Fibroblast of lung (primary cell): Measurements from ENCODE around the gene SPATA19.

Experiments used
- EZH2 ChIP-seq: IDR thresholded peaks from 2 replicates; pipeline ENCODE4 v1.5.1; 2012; ENCODE audit warnings: low read length, control low read depth, mild to moderate bottlenecking; ENCODE audit errors: missing control alignments
- TF ChIP-seq, protein P1 (sequence below), 2 donors: IDR thresholded peaks in 1 of 2; conservative IDR thresholded peaks in 1 of 2; 1 replicate in 1 of 2; 2 replicates in 1 of 2; pipeline ENCODE4 v1.5.1; 2011 to 2012; ENCODE audit warnings: low read length in 2 of 2, control low read depth in 1 of 2, inconsistent platforms in 1 of 2, low read depth in 1 of 2, mild to moderate bottlenecking in 1 of 2

GRCh38 chr11:133814588-133815100 lies 30.7 kb downstream of the SPATA19 start:
- TF ChIP-seq, protein P1, sequence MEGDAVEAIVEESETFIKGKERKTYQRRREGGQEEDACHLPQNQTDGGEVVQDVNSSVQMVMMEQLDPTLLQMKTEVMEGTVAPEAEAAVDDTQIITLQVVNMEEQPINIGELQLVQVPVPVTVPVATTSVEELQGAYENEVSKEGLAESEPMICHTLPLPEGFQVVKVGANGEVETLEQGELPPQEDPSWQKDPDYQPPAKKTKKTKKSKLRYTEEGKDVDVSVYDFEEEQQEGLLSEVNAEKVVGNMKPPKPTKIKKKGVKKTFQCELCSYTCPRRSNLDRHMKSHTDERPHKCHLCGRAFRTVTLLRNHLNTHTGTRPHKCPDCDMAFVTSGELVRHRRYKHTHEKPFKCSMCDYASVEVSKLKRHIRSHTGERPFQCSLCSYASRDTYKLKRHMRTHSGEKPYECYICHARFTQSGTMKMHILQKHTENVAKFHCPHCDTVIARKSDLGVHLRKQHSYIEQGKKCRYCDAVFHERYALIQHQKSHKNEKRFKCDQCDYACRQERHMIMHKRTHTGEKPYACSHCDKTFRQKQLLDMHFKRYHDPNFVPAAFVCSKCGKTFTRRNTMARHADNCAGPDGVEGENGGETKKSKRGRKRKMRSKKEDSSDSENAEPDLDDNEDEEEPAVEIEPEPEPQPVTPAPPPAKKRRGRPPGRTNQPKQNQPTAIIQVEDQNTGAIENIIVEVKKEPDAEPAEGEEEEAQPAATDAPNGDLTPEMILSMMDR (conservative IDR thresholded peaks at IDR 0.05 in 1 of 2, IDR thresholded peaks at IDR 0.05 in 1 of 2; ENCODE audit: low read depth in 1 of 2, low read length in 2 of 2) = no peak
- TF ChIP-seq EZH2 = no peak
